Measurements from ENCODE around the gene RAD54L. TPM values are rescaled to one million over a fixed set of nuclear protein-coding genes. Genes with fewer than 3 reads are reported as not detected.
"Not testable (repeated sequence)": the region's sequence is repeated elsewhere in the genome, so short reads cannot be mapped to it uniquely, and the experiment has no call there.

The RAD54L gene
- 5.1 and 7.4 TPM in 2 replicates for total RNA-seq

DNA sequence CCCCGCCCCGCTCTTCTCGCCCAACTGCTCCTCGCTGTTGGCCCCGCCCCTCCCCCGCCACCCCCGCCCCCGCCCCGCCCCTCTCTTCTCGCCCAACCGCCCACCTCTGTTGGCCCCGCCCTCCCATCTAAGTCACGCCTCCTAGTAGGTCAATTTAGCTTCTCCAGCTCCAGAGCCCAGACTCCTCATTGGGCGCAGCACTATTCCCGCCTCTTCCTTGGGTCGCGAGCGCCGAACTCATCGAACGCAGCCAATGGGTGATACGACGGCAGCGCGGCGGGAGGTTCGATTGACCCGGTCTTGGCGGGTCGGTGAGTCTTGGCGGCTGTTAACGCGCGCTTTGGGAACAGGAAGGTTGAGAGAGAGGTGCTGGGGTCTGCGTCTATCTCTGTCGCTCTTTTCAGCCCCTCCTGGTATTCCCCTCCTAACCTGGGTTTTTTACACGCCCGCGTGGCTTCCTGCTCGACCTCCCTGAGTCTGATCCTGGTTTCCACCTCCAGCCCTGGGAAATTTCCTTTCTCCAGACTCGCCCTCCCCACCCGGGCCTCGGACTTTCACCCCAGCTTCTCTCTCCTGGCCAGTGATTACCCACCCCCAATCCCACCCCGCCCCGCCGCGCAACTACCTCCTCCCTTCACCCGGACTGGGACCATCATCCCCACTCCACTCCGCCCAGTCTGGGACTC, at the start of gene RAD54L:
RAD54L (plus strand) TSS at position 328 of the 686 bp plus-strand sequence. CDS start 643 bp downstream, outside the sequence.
- peak; percentile 96 for DNase-seq (ENCODE audit: low read depth, low spot score)

- no peak for DNase-seq (ENCODE audit: low read depth, low spot score)
These were observed 49.4 kb upstream of the RAD54L start, which contains the start of gene POMGNT1 for GRCh38 chr1:46197964-46198811. POMGNT1 (minus strand) TSS chr1:46198434; CDS start chr1:46197821, 613 bp downstream.

DNA sequence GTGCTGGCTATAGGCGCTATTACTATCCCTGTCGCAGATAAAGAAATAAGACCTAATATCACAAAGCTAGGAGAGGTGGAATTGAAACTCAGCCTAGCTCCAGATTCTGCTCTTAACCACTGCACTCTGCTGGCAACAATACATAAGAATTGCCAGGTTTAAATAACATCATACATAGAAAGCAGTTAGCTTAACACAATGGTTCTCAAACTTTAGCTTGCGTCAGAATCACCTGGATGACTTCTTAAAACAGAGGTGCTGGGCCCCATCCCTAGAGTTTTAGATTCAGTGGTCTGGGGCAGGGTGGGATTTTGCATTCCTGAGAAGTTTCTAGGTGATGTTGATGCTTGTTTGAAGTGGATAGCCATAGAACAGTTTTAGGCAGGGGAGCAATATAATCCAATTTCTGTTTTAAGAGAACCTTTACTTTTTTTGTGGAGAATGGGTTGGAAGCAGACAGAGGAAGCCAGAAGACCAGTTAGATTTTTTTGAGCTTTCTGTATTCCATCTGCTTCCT, 48.3 kb upstream of the RAD54L start:
- no peak for DNase-seq (ENCODE audit: low read depth, low spot score)

DNA sequence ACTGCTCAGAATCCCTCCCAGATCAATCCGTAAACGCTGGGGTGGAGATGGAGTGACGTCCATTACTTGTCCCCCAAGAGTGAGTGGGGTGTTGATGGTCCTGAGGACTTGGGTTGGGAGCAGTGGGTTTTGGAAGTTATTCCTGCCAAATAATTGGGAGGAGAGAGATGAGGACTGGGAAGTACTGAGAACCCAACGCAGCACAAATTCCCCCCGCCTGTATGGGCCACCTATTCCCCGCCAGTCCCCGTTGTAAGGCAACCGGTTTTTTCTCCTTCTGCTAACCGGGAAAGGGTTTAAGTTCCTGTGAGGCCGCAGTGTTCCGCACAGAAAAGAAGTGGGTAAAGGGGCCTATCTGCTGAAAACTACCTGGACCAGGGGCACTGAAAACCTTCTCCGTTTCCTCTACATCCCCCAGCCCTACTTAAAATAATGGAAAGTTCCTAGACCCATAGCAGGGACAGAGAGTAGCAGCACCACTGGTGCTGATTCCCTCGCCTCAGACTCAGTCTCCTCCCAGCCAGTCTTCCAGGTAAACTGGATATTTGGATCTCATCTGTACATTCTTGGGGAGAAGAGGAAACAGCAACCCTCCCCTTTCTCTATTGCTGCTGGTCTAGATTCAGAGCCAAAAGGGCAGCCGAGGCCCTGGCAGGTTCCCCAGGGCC, 43.7 kb upstream of the RAD54L start:
- DNase-seq (ENCODE audit: low read depth, low spot score) = no peak

GRCh38 chr1:46204406-46204742, 43.2 kb upstream of the RAD54L start:
- no peak for DNase-seq (ENCODE audit: low read depth, low spot score)

GRCh38 chr1:46205141-46205540, 42.4 kb upstream of the RAD54L start:
- no peak for DNase-seq (ENCODE audit: low read depth, low spot score)

DNA sequence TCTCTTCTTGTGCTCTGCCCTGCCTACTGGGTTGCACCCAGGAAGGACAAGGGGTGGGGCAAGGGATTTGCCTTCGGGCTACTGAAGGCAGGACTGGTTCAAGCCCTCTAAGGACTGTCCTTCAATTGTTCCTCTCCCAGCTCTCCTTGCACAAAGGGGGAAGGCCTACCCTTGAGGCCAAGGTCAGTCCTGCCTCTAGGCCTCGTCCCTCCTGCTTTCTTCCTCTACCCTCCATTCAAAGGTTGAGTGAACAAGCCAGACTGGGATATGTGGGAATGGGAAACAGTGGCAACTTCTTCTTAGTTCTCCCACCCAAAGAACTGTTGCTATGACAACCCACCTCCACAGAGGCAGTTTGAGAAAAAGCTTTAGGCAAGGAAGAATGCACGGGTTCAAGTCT, 41.8 kb upstream of the RAD54L start:
- no peak for DNase-seq (ENCODE audit: low read depth, low spot score)

DNA sequence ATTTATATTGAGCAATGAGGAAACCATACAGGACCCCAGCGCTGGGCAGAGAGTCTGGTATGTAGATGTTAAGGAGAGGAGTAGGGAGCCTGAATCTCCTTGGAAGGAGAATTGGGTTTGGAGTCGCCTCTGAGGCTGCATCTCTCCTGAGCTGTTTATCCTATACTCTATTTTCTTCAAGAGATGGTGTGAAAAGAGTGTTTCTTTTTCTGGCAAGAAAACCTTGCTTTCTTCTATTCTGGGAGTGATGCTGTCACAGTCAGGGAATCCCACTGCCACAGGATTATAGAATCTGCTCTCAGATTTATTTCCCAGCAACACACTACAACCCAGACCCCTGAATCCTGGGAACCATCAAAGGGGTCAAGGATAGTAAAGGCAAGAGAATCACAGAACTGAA, 41.2 kb upstream of the RAD54L start:
- no peak for DNase-seq (ENCODE audit: low read depth, low spot score)

- no peak for DNase-seq (ENCODE audit: low read depth, low spot score)
These were observed 37.0 kb upstream of the RAD54L start for GRCh38 chr1:46210561-46210960.

GRCh38 chr1:46211051-46211450, 36.5 kb upstream of the RAD54L start:
- DNase-seq (ENCODE audit: low read depth, low spot score) = no peak

DNA sequence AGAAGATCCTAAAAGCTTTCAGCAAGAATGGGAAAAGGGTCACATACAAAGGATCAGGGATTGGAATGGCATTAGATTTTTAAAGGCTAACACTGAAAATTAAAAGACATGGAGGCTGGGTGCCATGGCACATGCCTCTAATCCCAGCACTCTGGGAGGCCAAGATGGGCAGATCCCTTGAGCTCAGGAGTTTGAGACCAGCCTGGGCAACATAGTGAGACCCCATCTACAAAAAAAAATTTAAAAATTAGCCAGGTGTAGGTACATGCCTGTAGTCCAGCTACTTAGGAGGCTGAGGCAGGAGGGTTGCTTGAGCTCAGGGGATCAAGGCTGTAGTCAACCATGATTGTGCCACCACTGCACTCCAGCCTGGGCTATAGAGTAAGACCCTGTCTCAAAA, 32.1 kb upstream of the RAD54L start:
- DNase-seq (ENCODE audit: low read depth, low spot score) = no peak

GRCh38 chr1:46218443-46218842, 29.1 kb upstream of the RAD54L start:
- no peak for DNase-seq (ENCODE audit: low read depth, low spot score)

GRCh38 chr1:46219551-46220520, 27.7 kb upstream of the RAD54L start:
- no peak for DNase-seq (ENCODE audit: low read depth, low spot score)

DNA sequence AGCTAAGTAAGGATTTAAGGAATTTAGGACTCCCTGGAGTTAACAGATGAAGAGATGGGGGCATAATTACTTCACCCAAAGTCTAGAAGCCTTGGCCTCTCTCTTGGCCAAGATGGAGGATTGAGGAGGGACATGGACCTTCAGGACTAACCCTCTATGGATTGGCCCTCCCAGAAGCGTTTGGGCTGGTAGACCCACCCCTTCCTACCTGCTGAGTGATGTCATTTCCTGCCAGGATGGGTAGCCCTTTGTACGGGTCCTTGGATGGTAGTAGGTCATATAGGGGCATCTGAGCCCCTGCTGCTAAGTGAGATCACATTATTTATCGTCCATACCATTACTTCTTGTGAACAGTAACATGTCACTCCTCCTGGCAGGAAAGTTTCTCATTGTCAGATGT, 26.8 kb upstream of the RAD54L start:
- no peak for DNase-seq (ENCODE audit: low read depth, low spot score)

- no peak for DNase-seq (ENCODE audit: low read depth, low spot score)
These were observed 25.8 kb upstream of the RAD54L start for GRCh38 chr1:46221749-46222148.

DNA sequence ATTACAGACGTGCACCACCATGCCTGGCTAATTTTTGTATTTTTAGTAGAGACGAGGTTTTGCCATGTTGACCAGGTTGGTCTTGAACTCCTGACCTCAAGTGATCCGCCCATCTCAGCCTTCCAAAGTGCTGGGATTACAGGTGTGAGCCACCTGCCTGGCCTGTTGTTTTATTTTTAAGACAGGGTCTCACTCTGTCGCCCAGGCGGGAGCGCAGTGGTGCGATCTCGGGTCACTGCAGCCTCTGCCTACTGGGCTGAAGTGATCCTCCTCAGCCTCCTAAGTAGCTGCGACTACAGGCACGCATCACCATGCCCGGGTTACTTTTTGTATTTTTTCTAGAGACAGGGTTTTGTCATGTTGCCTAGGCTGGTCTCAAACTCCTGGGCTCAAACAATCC, 24.5 kb upstream of the RAD54L start:
- DNase-seq (ENCODE audit: low read depth, low spot score) = not testable (repeated sequence)

GRCh38 chr1:46223472-46223943, 24.1 kb upstream of the RAD54L start:
- peak; percentile 75 for DNase-seq (ENCODE audit: low read depth, low spot score)

DNA sequence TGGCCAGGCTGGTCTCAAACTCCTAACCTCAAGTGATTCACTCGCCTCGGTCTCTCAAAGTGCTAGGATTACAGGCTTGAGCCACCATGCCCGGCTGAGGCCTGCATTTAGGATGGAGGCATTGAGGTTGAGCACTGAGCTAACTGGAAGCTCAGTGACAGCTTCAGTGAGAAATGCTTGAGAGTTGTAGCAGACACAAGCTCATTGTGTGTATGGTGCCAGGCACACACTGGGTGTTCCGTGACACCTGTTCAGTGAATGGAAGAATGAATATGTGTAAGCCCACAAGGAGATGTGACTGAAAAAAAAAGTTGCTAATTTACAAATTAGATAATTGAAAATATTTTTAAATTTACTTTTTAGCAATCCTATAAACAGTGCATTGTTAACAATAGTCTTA, 22.6 kb upstream of the RAD54L start:
- DNase-seq (ENCODE audit: low read depth, low spot score) = no peak

GRCh38 chr1:46231231-46231630, 16.3 kb upstream of the RAD54L start:
- DNase-seq (ENCODE audit: low read depth, low spot score) = not testable (repeated sequence)

DNA sequence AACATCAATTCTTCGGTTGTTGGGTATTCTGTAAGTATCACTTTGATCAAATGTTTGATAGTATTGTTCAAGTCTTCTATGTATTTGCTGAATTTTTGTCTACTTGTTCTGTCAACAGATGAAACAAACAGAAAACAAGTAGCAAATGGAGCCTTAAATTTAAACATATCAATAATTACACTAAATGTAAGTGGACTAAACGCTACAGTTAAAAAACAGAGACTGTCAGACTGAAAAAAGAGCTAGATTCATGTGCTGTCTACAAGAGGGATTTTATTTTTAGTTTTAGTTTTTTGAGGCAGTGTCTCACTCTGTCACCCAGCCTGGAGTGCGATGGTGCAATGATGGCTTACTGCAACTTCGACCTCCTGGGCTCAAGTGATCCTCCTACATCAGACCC, 10.7 kb upstream of the RAD54L start:
- no peak for DNase-seq (ENCODE audit: low read depth, low spot score)

DNA sequence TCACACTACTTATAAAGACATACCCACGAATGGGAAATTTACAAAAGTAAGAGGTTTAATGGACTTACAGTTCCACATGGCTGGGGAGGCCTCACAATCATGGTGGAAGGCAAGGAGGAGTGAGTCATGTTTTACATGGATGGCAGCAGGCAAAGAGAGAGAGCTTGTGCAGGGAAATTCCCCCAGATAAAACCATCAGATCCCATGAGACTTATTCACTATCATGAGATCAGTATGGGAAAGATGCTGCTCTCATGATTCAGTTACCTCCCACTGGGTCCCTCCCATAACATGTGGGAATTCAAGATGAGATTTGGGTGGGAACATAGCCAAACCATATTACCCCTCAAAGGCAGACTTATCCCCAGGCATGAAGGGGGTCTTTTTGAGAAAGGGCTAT, 8.7 kb upstream of the RAD54L start:
- DNase-seq (ENCODE audit: low read depth, low spot score) = not testable (repeated sequence)
